Activated T-helper 1 cell treated with anti-CD3 and anti-CD28 coated beads, Interleukin-2, amount 50 U/mL, for 16 hours (primary cell): ENCODE measurements around the gene PRIM2.
"Not testable (repeated sequence)": the region's sequence is repeated elsewhere in the genome, so short reads cannot be mapped to it uniquely, and the experiment has no call there.

Experiments used
- DNase-seq, 2 donors: peaks; one replicate each; pipeline ENCODE4 v3.0.0-alpha.2; 2020; ENCODE audit warnings: low read depth in 1 of 2, low spot score in 1 of 2

Gene PRIM2

GRCh38 chr6:57308755-57309154, 8.7 kb upstream of the PRIM2 start:
- DNase-seq: not testable (repeated sequence)

- DNase-seq: not testable (repeated sequence)
Measured at GRCh38 chr6:57310095-57310816, 7.2 kb upstream of the PRIM2 start.

GRCh38 chr6:57310817-57311157, 6.6 kb upstream of the PRIM2 start:
- no peak for DNase-seq

- not testable (repeated sequence) for DNase-seq
Measured at GRCh38 chr6:57311300-57312003, 6.0 kb upstream of the PRIM2 start.

GRCh38 chr6:57312004-57312345, 5.5 kb upstream of the PRIM2 start:
- DNase-seq: no peak

GRCh38 chr6:57313009-57313408, 4.4 kb upstream of the PRIM2 start:
- no peak for DNase-seq

- DNase-seq: no peak
Measured at GRCh38 chr6:57313711-57314471, 3.5 kb upstream of the PRIM2 start.

GRCh38 chr6:57315111-57315510, 2.3 kb upstream of the PRIM2 start:
- DNase-seq: no peak

- no peak for DNase-seq
Measured at GRCh38 chr6:57315851-57316250, 1.6 kb upstream of the PRIM2 start.

- peak; percentile 55 to 64 for DNase-seq
Measured at GRCh38 chr6:57316581-57317059, 810 bp upstream of the PRIM2 start.

- DNase-seq: no peak
Measured at GRCh38 chr6:57324538-57324937, 7.1 kb downstream of the PRIM2 start.

- DNase-seq: no peak
Measured at GRCh38 chr6:57327311-57327710, 9.9 kb downstream of the PRIM2 start.

GRCh38 chr6:57328074-57328473, 10.6 kb downstream of the PRIM2 start:
- DNase-seq: no peak

- DNase-seq: no peak
Measured at GRCh38 chr6:57329933-57330332, 12.5 kb downstream of the PRIM2 start.

GRCh38 chr6:57342148-57342669, 24.8 kb downstream of the PRIM2 start:
- DNase-seq: no peak

- DNase-seq: not testable (repeated sequence)
Measured at GRCh38 chr6:57343342-57343741, 25.9 kb downstream of the PRIM2 start.

GRCh38 chr6:57346715-57347114, 29.3 kb downstream of the PRIM2 start:
- DNase-seq: not testable (repeated sequence)

GRCh38 chr6:57347597-57347996, 30.2 kb downstream of the PRIM2 start:
- DNase-seq: not testable (repeated sequence)

GRCh38 chr6:57350443-57350842, 33.0 kb downstream of the PRIM2 start:
- not testable (repeated sequence) for DNase-seq

GRCh38 chr6:57352596-57352995, 35.2 kb downstream of the PRIM2 start:
- not testable (repeated sequence) for DNase-seq

GRCh38 chr6:57358319-57358718, 40.9 kb downstream of the PRIM2 start:
- DNase-seq: not testable (repeated sequence)

GRCh38 chr6:57359766-57360165, 42.3 kb downstream of the PRIM2 start:
- not testable (repeated sequence) for DNase-seq
